Activated B cell treated with CpG ODN at 0.5 μM for 24 hours (primary cell): ENCODE measurements around the gene LIPF. TPM values are rescaled to one million over a fixed set of nuclear protein-coding genes. Genes with fewer than 3 reads are reported as not detected.

Experiments used
- ATAC-seq: fragments of 200-7000 bp; cut with Tn5 transposase; one replicate; pipeline ENCODE4 v1.10.0; 2021; ENCODE audit warnings: low read depth, mild to moderate bottlenecking, moderate library complexity
- CTCF ChIA-PET: fragments of 350-600 bp; sonication (Branson Sonifier 250); formaldehyde crosslinking; loops from one replicate; lab custom pipeline; 2021; ENCODE audit warnings: antibody characterized with exemption; lab: Charles Lee
- POLR2A ChIA-PET: fragments of 350-600 bp; sonication (Branson Sonifier 250); formaldehyde crosslinking; loops from one replicate; lab custom pipeline; 2021; ENCODE audit warnings: antibody characterized with exemption; lab: Charles Lee
- DNase-seq: peaks from one replicate; pipeline ENCODE4 v3.0.0; 2022
- H3K27ac Mint-ChIP-seq: one replicate; pipeline ENCODE4 v1.8.0; 2020; ENCODE audit warnings: mixed read lengths
- H3K27me3 Mint-ChIP-seq: one replicate; pipeline ENCODE4 v1.8.0; 2021; ENCODE audit warnings: mixed read lengths
- H3K36me3 Mint-ChIP-seq: one replicate; pipeline ENCODE4 v1.8.0; 2021; ENCODE audit warnings: low read depth, mixed read lengths
- H3K4me1 Mint-ChIP-seq: one replicate; pipeline ENCODE4 v1.8.0; 2021; ENCODE audit warnings: mixed read lengths
- H3K4me3 Mint-ChIP-seq: one replicate; pipeline ENCODE4 v1.8.0; 2020; ENCODE audit warnings: mild to moderate bottlenecking, mixed read lengths
- H3K9me3 Mint-ChIP-seq: one replicate; pipeline ENCODE4 v1.8.0; 2020; ENCODE audit warnings: mixed read lengths
- intact Hi-C: fragments of 100-400 bp; cut with micrococcal nuclease; formaldehyde crosslinking; loops from one replicate; pipeline ENCODE4 v1.15.1; 2024
- total RNA-seq: library from RNA; stranded (reverse); gene quantifications from 2 replicates; pipeline ENCODE4 v1.2.3, GENCODE V29; 2022
- TF ChIP-seq, protein P1 (sequence below): fragments of 200-600 bp; IDR thresholded peaks from one replicate; pipeline ENCODE4 v1.8.0; 2022; ENCODE audit warnings: antibody characterized with exemption, mild to moderate bottlenecking

The LIPF gene
- total RNA-seq, 1 donor from 2014 or later = not detected

- H3K27ac Mint-ChIP-seq = no peak overlapping the region
- H3K36me3 Mint-ChIP-seq = no peaks in the 10 kb centered on the region
- POLR2A ChIA-PET = no interaction called here
- H3K4me1 Mint-ChIP-seq = no peaks in the 10 kb centered on the region
- DNase-seq (no peak), ATAC-seq (no peak)
- H3K4me3 Mint-ChIP-seq = no peak overlapping the region
- no peaks in the 10 kb centered on the region for H3K9me3 Mint-ChIP-seq
- CTCF ChIA-PET = no interaction called here
- H3K27me3 Mint-ChIP-seq = peaks cover 2% of the 10 kb centered on the region
- intact Hi-C loops = no loop called here
- TF ChIP-seq, protein P1, sequence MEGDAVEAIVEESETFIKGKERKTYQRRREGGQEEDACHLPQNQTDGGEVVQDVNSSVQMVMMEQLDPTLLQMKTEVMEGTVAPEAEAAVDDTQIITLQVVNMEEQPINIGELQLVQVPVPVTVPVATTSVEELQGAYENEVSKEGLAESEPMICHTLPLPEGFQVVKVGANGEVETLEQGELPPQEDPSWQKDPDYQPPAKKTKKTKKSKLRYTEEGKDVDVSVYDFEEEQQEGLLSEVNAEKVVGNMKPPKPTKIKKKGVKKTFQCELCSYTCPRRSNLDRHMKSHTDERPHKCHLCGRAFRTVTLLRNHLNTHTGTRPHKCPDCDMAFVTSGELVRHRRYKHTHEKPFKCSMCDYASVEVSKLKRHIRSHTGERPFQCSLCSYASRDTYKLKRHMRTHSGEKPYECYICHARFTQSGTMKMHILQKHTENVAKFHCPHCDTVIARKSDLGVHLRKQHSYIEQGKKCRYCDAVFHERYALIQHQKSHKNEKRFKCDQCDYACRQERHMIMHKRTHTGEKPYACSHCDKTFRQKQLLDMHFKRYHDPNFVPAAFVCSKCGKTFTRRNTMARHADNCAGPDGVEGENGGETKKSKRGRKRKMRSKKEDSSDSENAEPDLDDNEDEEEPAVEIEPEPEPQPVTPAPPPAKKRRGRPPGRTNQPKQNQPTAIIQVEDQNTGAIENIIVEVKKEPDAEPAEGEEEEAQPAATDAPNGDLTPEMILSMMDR = no peak
Observed at GRCh38 chr10:88672041-88672440, 7.8 kb downstream of the LIPF start.

DNA sequence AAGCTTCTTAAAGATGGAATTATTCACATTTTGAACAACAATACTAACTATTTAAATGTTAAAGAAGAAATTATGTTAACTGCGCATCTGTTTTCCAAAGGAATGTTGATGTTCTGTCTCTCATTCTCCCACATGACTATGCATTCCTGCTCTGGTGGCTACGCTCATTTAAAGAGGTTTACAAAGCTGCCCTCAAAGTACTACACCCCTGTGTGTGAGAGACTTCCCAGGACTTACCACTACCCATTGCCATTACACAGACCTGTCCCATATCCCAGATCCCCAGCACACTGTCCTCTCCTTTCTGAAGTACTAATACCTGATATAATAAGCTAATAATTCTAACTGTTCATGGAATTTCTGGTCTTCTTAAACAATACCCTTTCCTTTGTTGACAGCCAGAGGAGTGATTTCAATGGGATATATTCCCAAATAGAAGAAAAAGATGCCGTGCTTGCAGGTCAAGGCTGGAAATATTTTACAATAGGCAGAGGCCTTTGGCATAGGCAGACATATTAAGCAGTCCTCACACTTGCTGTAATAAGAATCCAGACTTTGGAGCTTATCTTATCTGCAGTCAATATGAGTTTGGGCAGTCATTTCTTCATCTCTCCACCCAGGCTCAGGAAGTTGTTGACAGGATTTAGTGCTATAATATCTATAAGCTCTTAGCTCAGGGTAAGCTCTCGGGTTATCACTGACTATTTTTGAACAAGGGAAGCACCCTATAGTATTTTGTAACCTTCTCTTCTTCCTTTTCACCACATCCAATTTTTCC is 12.2 kb downstream of the LIPF start:
- TF ChIP-seq, protein P1 = no peak
- no peak overlapping the region for H3K27ac Mint-ChIP-seq
- POLR2A ChIA-PET = no interaction called here
- no peaks in the 10 kb centered on the region for H3K9me3 Mint-ChIP-seq
- H3K36me3 Mint-ChIP-seq = no peaks in the 10 kb centered on the region
- intact Hi-C loops = no loop called here
- H3K27me3 Mint-ChIP-seq = no peaks in the 10 kb centered on the region
- ATAC-seq (no peak), DNase-seq (no peak)
- no peaks in the 10 kb centered on the region for H3K4me1 Mint-ChIP-seq
- CTCF ChIA-PET = interaction anchor here (1.2 kb wide), 1 partner anchor 9 kb away, joined by 4 read pairs; no protein-coding TSS in a partner anchor
- no peak overlapping the region for H3K4me3 Mint-ChIP-seq

DNA sequence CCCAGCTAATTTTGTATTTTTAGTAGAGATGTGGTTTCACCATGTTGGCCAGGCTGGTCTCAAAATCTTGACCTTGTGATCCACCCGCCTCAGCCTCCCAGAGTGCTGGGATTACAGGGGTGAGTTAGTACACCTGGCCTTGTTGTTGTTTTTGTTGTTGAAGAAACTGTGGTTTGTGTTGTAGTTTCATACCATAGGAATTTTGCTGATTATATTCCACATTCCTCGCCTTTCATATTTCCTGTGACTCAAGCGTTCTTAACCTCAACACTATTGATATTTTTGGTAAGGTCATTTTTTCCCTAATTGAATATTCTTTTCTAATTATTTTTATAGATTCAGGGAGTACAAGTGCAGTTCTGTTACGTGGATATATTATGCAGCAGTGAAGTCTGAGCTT is 16.7 kb downstream of the LIPF start:
- POLR2A ChIA-PET = no interaction called here
- intact Hi-C loops = loop anchor here (10.0 kb wide), 1 partner anchor 826 kb away; no protein-coding TSS in a partner anchor

DNA sequence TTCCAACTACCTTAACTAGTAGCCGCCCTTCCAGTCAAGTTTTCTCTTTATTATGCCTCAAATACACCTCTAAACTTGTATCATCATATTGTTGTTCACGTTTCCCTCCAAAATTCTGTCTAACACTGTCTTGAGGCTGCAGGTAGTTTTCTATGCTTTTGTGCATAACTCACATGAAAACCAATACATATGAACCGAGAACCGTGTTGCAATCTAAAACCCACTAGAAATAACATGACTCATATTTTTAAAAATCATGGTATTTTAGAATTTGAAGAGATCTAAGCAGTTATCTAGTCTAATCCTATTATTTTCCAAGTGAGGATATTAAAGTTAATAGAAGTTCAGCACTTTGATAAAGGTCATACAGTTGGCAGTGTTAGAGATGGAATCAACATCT is 18.2 kb downstream of the LIPF start:
- no peak for ATAC-seq
- TF ChIP-seq, protein P1 = no peak
- Mint-ChIP-seq H3K27me3 (no peaks in the 10 kb centered on the region), H3K4me1 (no peaks in the 10 kb centered on the region), H3K36me3 (no peaks in the 10 kb centered on the region), H3K27ac (no peak overlapping the region), H3K9me3 (no peaks in the 10 kb centered on the region), H3K4me3 (no peak overlapping the region)
- intact Hi-C loops = loop anchor here (10.0 kb wide), 1 partner anchor 828 kb away; no protein-coding TSS in a partner anchor
- ChIA-PET CTCF (interaction anchor here (1.1 kb wide), 1 partner anchor 128 kb away, joined by 5 read pairs; no protein-coding TSS in a partner anchor), POLR2A (no interaction called here)
- DNase-seq = no peak

More for the DNA sequence above, 16.7 kb downstream of the LIPF start:
- no peak for ATAC-seq
- no peaks in the 10 kb centered on the region for H3K4me1 Mint-ChIP-seq
- H3K27me3 Mint-ChIP-seq = no peaks in the 10 kb centered on the region
- H3K27ac Mint-ChIP-seq = no peak overlapping the region
- DNase-seq = no peak
- no peaks in the 10 kb centered on the region for H3K36me3 Mint-ChIP-seq
- CTCF ChIA-PET = no interaction called here
- H3K4me3 Mint-ChIP-seq = no peak overlapping the region
- H3K9me3 Mint-ChIP-seq = no peaks in the 10 kb centered on the region
- TF ChIP-seq, protein P1 = no peak

GRCh38 chr10:88687853-88688467 is 23.7 kb downstream of the LIPF start:
- TF ChIP-seq, protein P1 = peak; percentile 80
- H3K4me1 Mint-ChIP-seq = no peaks in the 10 kb centered on the region
- DNase-seq (no peak), ATAC-seq (peak; percentile 58)
- POLR2A ChIA-PET = no interaction called here
- H3K27me3 Mint-ChIP-seq = peaks cover 10% of the 10 kb centered on the region
- no peaks in the 10 kb centered on the region for H3K9me3 Mint-ChIP-seq
- CTCF ChIA-PET = interaction anchor here (1.0 to 1.3 kb wide), 3 partner anchors 18 to 123 kb away, joined by 3 read pairs; no protein-coding TSS in a partner anchor
- intact Hi-C loops = loop anchor here (1.0 to 10.0 kb wide), 5 partner anchors 104 to 833 kb away; partner anchors contain the start of gene CH25H
- H3K36me3 Mint-ChIP-seq = no peaks in the 10 kb centered on the region
- no peak overlapping the region for H3K27ac Mint-ChIP-seq
- H3K4me3 Mint-ChIP-seq = no peak overlapping the region
